GM19372 (cell line): ENCODE measurements around the gene JADE2.
A peak's percentile ranks its signal among the peaks of the same experiment; 100 is the strongest.

ENCODE experiments used
- ATAC-seq: cut with Tn5 transposase; IDR thresholded peaks from one replicate; pipeline ENCODE4 v1.9.1; 2021; ENCODE audit warnings: mild to moderate bottlenecking, low read depth, moderate library complexity; ENCODE audit not compliant: unreplicated experiment

Gene JADE2

GRCh38 chr5:134527156-134527960, 1.9 kb downstream of the JADE2 start:
- peak; percentile 48 for ATAC-seq

GRCh38 chr5:134527961-134528424, 2.5 kb downstream of the JADE2 start:
- no peak for ATAC-seq

GRCh38 chr5:134528556-134528955, 3.1 kb downstream of the JADE2 start:
- no peak for ATAC-seq

- ATAC-seq = no peak
Measured at GRCh38 chr5:134529460-134529859, 4.0 kb downstream of the JADE2 start.

GRCh38 chr5:134530301-134531077, 5.0 kb downstream of the JADE2 start:
- no peak for ATAC-seq

- no peak for ATAC-seq
Measured at GRCh38 chr5:134533115-134533815, 7.8 kb downstream of the JADE2 start.

- no peak for ATAC-seq
Measured at GRCh38 chr5:134534058-134534725, 8.7 kb downstream of the JADE2 start.

GRCh38 chr5:134534726-134535110, 9.2 kb downstream of the JADE2 start:
- no peak for ATAC-seq

- no peak for ATAC-seq
Measured at GRCh38 chr5:134536876-134537275, 11.4 kb downstream of the JADE2 start.

GRCh38 chr5:134537297-134537696, 11.8 kb downstream of the JADE2 start:
- ATAC-seq = no peak

- no peak for ATAC-seq
Measured at GRCh38 chr5:134538296-134538695, 12.8 kb downstream of the JADE2 start.

GRCh38 chr5:134539732-134540131, 14.3 kb downstream of the JADE2 start:
- ATAC-seq = no peak

- no peak for ATAC-seq
Measured at GRCh38 chr5:134540747-134541733, 15.6 kb downstream of the JADE2 start.

- no peak for ATAC-seq
Measured at GRCh38 chr5:134541736-134542376, 16.4 kb downstream of the JADE2 start.

GRCh38 chr5:134543820-134544614, 18.5 kb downstream of the JADE2 start:
- peak; percentile 73 for ATAC-seq

GRCh38 chr5:134545070-134545868, 19.8 kb downstream of the JADE2 start:
- no peak for ATAC-seq

GRCh38 chr5:134547066-134547465, 21.6 kb downstream of the JADE2 start:
- ATAC-seq = no peak
